Activated CD8-positive, alpha-beta T cell treated with anti-CD3 and anti-CD28 coated beads for 36 hours (primary cell): Measurements from ENCODE around the gene SLIT3. TPM values are rescaled to one million over a fixed set of nuclear protein-coding genes. Genes with fewer than 3 reads are reported as not detected.

Experiments used
- ATAC-seq: fragments of 200-7000 bp; cut with Tn5 transposase; one replicate; pipeline ENCODE4 v1.10.0; 2021; ENCODE audit warnings: mild to moderate bottlenecking, moderate library complexity
- CTCF ChIA-PET: fragments of 350-600 bp; sonication (Branson Sonifier 250); formaldehyde crosslinking; loops from one replicate; lab custom pipeline; 2021; ENCODE audit warnings: antibody characterized with exemption; lab: Charles Lee
- POLR2A ChIA-PET: fragments of 350-600 bp; sonication (Branson Sonifier 250); formaldehyde crosslinking; loops from one replicate; lab custom pipeline; 2021; ENCODE audit warnings: antibody characterized with exemption; lab: Charles Lee
- DNase-seq: peaks from one replicate; pipeline ENCODE4 v3.0.0-alpha.2; 2020
- H3K27ac Mint-ChIP-seq: one replicate; pipeline ENCODE4 v1.8.0; 2021; ENCODE audit warnings: mild to moderate bottlenecking, mixed read lengths
- H3K27me3 Mint-ChIP-seq: one replicate; pipeline ENCODE4 v1.8.0; 2021; ENCODE audit warnings: mixed read lengths
- H3K36me3 Mint-ChIP-seq: one replicate; pipeline ENCODE4 v1.8.0; 2021; ENCODE audit warnings: low read depth, mixed read lengths
- H3K4me1 Mint-ChIP-seq: one replicate; pipeline ENCODE4 v1.8.0; 2021; ENCODE audit warnings: low read depth, mixed read lengths
- H3K4me3 Mint-ChIP-seq: one replicate; pipeline ENCODE4 v1.8.0; 2021; ENCODE audit warnings: mild to moderate bottlenecking, moderate library complexity, mixed read lengths
- H3K9me3 Mint-ChIP-seq: one replicate; pipeline ENCODE4 v1.8.0; 2021; ENCODE audit warnings: mixed read lengths
- CTCF ChIP-seq: fragments of 200-600 bp; IDR thresholded peaks from one replicate; pipeline ENCODE4 v1.8.0; 2022; ENCODE audit warnings: antibody characterized with exemption, mild to moderate bottlenecking
- intact Hi-C: fragments of 100-400 bp; cut with micrococcal nuclease; formaldehyde crosslinking; loops from one replicate; pipeline ENCODE4 v1.10.0; 2022
- total RNA-seq, 2 experiments: library from RNA; stranded (reverse); gene quantifications; one replicate each; pipeline ENCODE4 v1.2.3, GENCODE V29; 2021

The SLIT3 gene
- total RNA-seq, 2 experiments from 2014 or later = 0.69 to 0.74 TPM

DNA sequence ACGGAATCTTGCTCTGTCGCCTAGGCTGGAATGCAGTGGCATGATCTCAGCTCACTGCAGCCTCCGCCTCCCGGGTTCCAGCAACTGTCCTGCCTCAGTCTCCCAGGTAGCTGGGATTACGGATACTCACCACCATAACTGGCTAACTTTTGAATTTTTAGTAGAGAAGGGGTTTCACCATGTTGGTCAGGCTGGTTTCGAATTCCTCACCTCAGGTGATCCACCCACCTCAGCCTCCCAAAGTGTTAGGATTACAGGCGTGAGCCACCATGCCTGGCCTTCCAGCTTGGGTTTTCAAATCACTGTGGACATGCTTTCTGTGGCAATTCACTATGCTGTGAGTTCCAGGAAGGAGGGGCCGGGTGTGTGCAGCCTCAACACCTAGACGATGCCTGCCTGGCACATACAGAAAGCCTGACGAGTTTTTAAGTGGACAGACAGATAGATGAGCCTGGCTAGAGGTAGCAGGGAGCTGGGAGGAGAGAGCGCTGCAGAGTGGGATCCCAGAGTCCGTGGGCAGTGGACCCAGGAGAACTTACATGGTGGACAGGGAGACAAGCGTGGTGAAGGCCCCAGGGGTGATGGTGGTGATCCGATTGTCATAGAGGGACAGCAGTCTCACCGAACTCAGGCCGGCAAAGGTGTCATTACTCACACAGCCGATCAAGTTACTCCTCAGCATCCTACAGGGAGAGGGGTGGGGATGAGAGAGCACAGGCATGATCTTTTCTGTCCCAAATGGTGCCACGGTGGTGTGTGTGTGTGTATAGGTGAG lies 548.3 kb downstream of the SLIT3 start:
- CTCF ChIA-PET = interaction anchor here (0.7 kb wide), 1 partner anchor 82 kb away, joined by 3 read pairs; no protein-coding TSS in a partner anchor
- no peak for TF ChIP-seq CTCF
- POLR2A ChIA-PET = no interaction called here
- intact Hi-C loops = no loop called here
- peaks cover 4% of the 10 kb centered on the region for H3K27me3 Mint-ChIP-seq
- peaks cover 2% of the 10 kb centered on the region for H3K4me1 Mint-ChIP-seq
- no peak for DNase-seq
- no peak for ATAC-seq
- no peaks in the 10 kb centered on the region for H3K9me3 Mint-ChIP-seq
- no peaks in the 10 kb centered on the region for H3K36me3 Mint-ChIP-seq
- H3K4me3 Mint-ChIP-seq = no peak overlapping the region
- no peak overlapping the region for H3K27ac Mint-ChIP-seq

DNA sequence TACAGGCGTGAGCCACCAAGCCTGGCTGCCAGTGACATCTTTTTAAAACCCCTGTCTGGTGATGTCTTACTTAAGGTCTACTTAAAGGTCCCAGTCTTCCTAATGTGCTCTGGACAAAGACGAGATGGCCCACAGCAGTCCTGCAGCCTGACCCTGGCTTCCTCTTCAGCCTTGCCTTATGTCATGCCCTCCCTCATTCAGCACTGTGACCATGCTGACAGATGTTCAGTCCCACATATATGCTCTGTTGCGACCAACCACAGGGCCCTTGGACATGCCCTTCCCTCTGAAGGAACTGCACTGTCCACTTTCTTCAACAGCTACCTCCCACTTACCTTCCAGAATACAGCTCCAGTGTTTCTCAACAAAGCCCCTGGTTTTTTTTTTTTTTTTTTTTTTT lies 548.9 kb downstream of the SLIT3 start:
- no peak overlapping the region for H3K27ac Mint-ChIP-seq
- POLR2A ChIA-PET = no interaction called here
- no peak for TF ChIP-seq CTCF
- H3K9me3 Mint-ChIP-seq = no peaks in the 10 kb centered on the region
- ATAC-seq (no peak), DNase-seq (no peak)
- H3K4me1 Mint-ChIP-seq = peaks cover 2% of the 10 kb centered on the region
- no peak overlapping the region for H3K4me3 Mint-ChIP-seq
- CTCF ChIA-PET = interaction anchor here (0.7 kb wide), 1 partner anchor 82 kb away, joined by 3 read pairs; no protein-coding TSS in a partner anchor
- intact Hi-C loops = no loop called here
- H3K27me3 Mint-ChIP-seq = peaks cover 4% of the 10 kb centered on the region
- H3K36me3 Mint-ChIP-seq = no peaks in the 10 kb centered on the region

- ATAC-seq = no peak
- no peaks in the 10 kb centered on the region for H3K36me3 Mint-ChIP-seq
- ChIA-PET POLR2A (no interaction called here), CTCF (interaction anchor here (0.9 kb wide), 1 partner anchor 174 kb away, joined by 3 read pairs; no protein-coding TSS in a partner anchor)
- no peak overlapping the region for H3K27ac Mint-ChIP-seq
- H3K9me3 Mint-ChIP-seq = no peaks in the 10 kb centered on the region
- intact Hi-C loops = no loop called here
- no peak for DNase-seq
- peaks cover 2% of the 10 kb centered on the region for H3K4me1 Mint-ChIP-seq
- H3K27me3 Mint-ChIP-seq = peaks cover 4% of the 10 kb centered on the region
- no peak for TF ChIP-seq CTCF
- H3K4me3 Mint-ChIP-seq = no peak overlapping the region
Observed at GRCh38 chr5:168750926-168751325, 550.0 kb downstream of the SLIT3 start.

GRCh38 chr5:168749391-168750100 lies 551.4 kb downstream of the SLIT3 start:
- no peak for TF ChIP-seq CTCF
- Mint-ChIP-seq H3K4me3 (no peak overlapping the region), H3K27me3 (peaks cover 4% of the 10 kb centered on the region), H3K27ac (no peak overlapping the region), H3K9me3 (no peaks in the 10 kb centered on the region), H3K4me1 (peaks cover 2% of the 10 kb centered on the region), H3K36me3 (no peaks in the 10 kb centered on the region)
- intact Hi-C loops = no loop called here
- ChIA-PET CTCF (interaction anchor here (0.9 kb wide), 1 partner anchor 175 kb away, joined by 3 read pairs; no protein-coding TSS in a partner anchor), POLR2A (no interaction called here)
- no peak for ATAC-seq
- no peak for DNase-seq
